Measurements from ENCODE around the gene BRF1. TPM values are rescaled to one million over a fixed set of nuclear protein-coding genes. Genes with fewer than 3 reads are reported as not detected.

Gene BRF1
- total and polyA plus RNA-seq, 2 of the 13 experiments (the other 11 are each of a cell fraction or from before 2014, with no cell fraction given): 5.1 to 11.0 TPM

GRCh38 chr14:105301103-105301914 is 508 bp upstream of the BRF1 start (continued):
- TF ChIP-seq ZBTB43 (CRISPR knock-in tag; conservative IDR thresholded peaks at IDR 0.05) (0 out of 2 replicates have a peak, but pooled peaks have one; percentile 28), MED8 (CRISPR knock-in tag; IDR thresholded peaks at IDR 0.05; ENCODE audit: insufficient replicate concordance) (peak; percentile 24), SAP130 (CRISPR knock-in tag; IDR thresholded peaks at IDR 0.05; ENCODE audit: low read depth) (peak; percentile 62; the same call in 1 of the 2 replicates), U2AF1 (optimal IDR thresholded peaks at IDR 0.05; ENCODE audit: low read depth, low read length) (no peak), YEATS4 (CRISPR knock-in tag; IDR thresholded peaks at IDR 0.05; ENCODE audit: borderline replicate concordance) (0 out of 2 replicates have a peak, but pooled peaks have one; percentile 19), PHF8 (CRISPR knock-in tag; IDR thresholded peaks at IDR 0.05) (peak; percentile 67), UBTF (CRISPR knock-in tag; IDR thresholded peaks at IDR 0.05) (no peak; the same call in 1 of the 2 replicates), GATAD1 (CRISPR knock-in tag; IDR thresholded peaks at IDR 0.05) (0 out of 2 replicates have a peak, but pooled peaks have one; percentile 38), ZFX (CRISPR knock-in tag; IDR thresholded peaks at IDR 0.05; ENCODE audit: low read depth) (peak; percentile 94), MEIS2 (CRISPR knock-in tag; IDR thresholded peaks at IDR 0.05) (peak; percentile 33; the same call in 1 of the 2 replicates), IRF9 (CRISPR knock-in tag; IDR thresholded peaks at IDR 0.05; ENCODE audit: borderline replicate concordance) (peak; percentile 43; the same call in 1 of the 2 replicates), NFKB2 (CRISPR knock-in tag; IDR thresholded peaks at IDR 0.05; ENCODE audit: borderline replicate concordance) (peak; percentile 61; the same call in 1 of the 2 replicates), ZNF138 (CRISPR knock-in tag; IDR thresholded peaks at IDR 0.05; ENCODE audit: low read depth) (0 out of 2 replicates have a peak, but pooled peaks have one; percentile 49), MEIS1 (CRISPR knock-in tag; IDR thresholded peaks at IDR 0.05; ENCODE audit: borderline replicate concordance) (0 out of 2 replicates have a peak, but pooled peaks have one; percentile 1), KDM5B (CRISPR knock-in tag; IDR thresholded peaks at IDR 0.05; ENCODE audit: borderline replicate concordance) (peak; percentile 17; the same call in 1 of the 2 replicates), ZSCAN31 (CRISPR knock-in tag; IDR thresholded peaks at IDR 0.05; ENCODE audit: low read depth) (0 out of 2 replicates have a peak, but pooled peaks have one; percentile 31), ZNF616 (CRISPR knock-in tag; IDR thresholded peaks at IDR 0.05; ENCODE audit: low read depth) (no peak; the same call in 1 of the 2 replicates), CSRNP1 (CRISPR knock-in tag; IDR thresholded peaks at IDR 0.05) (peak; percentile 61; the same call in 1 of the 2 replicates)

Data from HepG2 (cell line).